Measurements from ENCODE around the gene HMGXB4.

The HMGXB4 gene

DNA sequence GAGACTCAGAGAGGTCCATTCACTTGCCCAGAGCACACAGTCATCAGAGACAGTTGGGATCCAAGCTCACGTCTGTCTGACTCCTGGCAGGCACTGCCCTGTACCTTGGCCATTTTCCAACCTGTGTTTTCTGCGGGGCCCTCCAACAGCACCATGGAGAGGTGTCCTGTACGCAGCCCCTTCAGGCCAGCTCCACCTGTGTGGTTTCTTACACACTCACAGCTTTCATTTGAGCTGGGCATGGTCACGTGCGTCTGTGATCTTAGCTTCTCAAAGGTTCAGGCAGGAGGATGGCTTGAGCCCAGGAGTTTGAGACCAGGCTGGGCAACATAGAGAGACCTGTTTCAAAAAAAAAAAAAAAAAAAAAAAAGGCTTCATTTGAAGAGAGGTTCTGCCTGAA, 66.8 kb downstream of the HMGXB4 start:
- Mint-ChIP-seq H3K36me3 (ENCODE audit: low read depth) (peaks cover 44% of the 10 kb centered on the region), H3K4me3 (no peak overlapping the region), H3K27ac (no peak overlapping the region), H3K9me3 (no peaks in the 10 kb centered on the region), H3K4me1 (no peaks in the 10 kb centered on the region), H3K27me3 (ENCODE audit: low read depth) (no peaks in the 10 kb centered on the region)
- TF ChIP-seq, protein P1, sequence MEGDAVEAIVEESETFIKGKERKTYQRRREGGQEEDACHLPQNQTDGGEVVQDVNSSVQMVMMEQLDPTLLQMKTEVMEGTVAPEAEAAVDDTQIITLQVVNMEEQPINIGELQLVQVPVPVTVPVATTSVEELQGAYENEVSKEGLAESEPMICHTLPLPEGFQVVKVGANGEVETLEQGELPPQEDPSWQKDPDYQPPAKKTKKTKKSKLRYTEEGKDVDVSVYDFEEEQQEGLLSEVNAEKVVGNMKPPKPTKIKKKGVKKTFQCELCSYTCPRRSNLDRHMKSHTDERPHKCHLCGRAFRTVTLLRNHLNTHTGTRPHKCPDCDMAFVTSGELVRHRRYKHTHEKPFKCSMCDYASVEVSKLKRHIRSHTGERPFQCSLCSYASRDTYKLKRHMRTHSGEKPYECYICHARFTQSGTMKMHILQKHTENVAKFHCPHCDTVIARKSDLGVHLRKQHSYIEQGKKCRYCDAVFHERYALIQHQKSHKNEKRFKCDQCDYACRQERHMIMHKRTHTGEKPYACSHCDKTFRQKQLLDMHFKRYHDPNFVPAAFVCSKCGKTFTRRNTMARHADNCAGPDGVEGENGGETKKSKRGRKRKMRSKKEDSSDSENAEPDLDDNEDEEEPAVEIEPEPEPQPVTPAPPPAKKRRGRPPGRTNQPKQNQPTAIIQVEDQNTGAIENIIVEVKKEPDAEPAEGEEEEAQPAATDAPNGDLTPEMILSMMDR (IDR thresholded peaks at IDR 0.05; ENCODE audit: unreplicated experiment in 3 of 3) = no peak

DNA sequence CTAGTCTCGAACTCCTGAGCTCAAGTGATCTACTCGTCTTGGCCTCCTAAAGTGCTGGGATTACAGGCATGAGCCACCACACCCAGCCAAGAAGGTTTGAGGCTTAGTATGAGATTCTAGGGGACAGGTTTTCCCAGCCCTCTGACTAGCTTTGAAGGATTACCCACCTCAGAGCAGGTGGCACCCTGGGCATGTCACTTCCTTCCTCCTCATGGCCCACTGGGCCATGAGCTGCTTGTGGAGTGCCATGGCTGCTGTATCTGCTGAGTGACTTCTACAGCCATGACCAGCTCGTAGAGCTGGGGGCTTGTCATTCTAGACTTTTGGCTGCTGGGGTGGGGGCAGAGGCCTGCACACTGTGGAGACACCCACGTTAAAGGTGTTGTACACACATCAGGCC, 67.5 kb downstream of the HMGXB4 start:
- Mint-ChIP-seq H3K4me3 (no peak overlapping the region), H3K27me3 (ENCODE audit: low read depth) (no peaks in the 10 kb centered on the region), H3K4me1 (no peaks in the 10 kb centered on the region), H3K9me3 (no peaks in the 10 kb centered on the region), H3K27ac (no peak overlapping the region), H3K36me3 (ENCODE audit: low read depth) (peaks cover 49% of the 10 kb centered on the region)
- TF ChIP-seq, protein P1 (IDR thresholded peaks at IDR 0.05; ENCODE audit: unreplicated experiment in 3 of 3) = no peak

DNA sequence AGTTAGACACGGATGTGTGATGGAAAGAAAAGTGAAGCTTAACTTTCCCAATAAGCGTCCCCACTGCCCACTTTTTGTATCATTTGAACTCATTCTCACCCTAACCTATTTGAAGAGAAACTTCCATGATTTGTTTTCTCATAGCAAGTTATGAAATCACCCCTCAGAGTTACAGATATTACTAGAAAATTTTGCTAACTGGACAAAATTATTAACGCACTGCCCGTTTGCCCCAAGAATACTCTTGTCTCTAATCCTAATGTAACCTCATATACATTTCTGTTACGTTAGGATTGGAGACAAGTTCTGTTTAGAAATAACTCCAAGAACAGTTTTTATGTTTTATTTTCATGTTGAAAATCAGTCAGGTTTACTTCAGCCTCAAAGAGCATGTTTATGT, 67.9 kb downstream of the HMGXB4 start:
- TF ChIP-seq, protein P1 (IDR thresholded peaks at IDR 0.05; ENCODE audit: unreplicated experiment in 3 of 3) = no peak
- Mint-ChIP-seq H3K4me1 (no peaks in the 10 kb centered on the region), H3K27ac (no peak overlapping the region), H3K4me3 (no peak overlapping the region), H3K9me3 (no peaks in the 10 kb centered on the region), H3K36me3 (ENCODE audit: low read depth) (peaks cover 50% of the 10 kb centered on the region), H3K27me3 (ENCODE audit: low read depth) (no peaks in the 10 kb centered on the region)

DNA sequence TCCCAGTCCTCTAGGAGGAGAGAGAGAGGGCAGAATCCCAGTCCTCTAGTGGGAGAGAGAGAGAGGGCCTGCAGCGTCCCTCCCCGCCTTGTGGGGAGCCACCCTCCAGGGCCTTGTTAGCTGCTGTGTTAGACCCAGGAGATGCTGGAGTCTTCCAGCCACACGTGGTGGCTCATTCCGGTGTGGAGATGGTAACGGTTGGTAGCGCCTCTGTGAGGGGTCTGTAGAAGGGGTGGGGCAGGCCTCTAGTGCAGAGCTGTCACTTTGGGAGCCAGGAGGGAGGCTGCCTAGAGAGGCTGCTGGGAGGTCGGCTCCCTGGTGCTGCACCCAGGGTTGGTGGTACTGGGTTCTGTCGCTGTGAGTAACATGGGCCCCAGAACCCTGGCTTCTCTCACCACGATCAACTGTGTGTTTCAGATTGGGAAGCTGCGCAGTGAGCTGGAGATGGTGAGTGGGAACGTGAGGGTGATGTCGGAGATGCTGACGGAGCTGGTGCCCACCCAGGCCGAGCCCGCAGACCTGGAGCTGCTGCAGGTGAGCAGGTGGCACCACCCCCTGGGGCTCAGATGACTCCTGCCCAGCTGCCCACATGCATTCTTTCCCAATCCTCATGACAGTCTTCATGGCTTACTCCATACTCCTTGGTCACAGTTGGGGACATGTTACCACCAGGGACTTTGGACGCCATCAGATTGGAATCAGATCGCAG, 69.7 kb downstream of the HMGXB4 start:
- no peak overlapping the region for H3K27ac Mint-ChIP-seq
- no peak overlapping the region for H3K4me3 Mint-ChIP-seq

DNA sequence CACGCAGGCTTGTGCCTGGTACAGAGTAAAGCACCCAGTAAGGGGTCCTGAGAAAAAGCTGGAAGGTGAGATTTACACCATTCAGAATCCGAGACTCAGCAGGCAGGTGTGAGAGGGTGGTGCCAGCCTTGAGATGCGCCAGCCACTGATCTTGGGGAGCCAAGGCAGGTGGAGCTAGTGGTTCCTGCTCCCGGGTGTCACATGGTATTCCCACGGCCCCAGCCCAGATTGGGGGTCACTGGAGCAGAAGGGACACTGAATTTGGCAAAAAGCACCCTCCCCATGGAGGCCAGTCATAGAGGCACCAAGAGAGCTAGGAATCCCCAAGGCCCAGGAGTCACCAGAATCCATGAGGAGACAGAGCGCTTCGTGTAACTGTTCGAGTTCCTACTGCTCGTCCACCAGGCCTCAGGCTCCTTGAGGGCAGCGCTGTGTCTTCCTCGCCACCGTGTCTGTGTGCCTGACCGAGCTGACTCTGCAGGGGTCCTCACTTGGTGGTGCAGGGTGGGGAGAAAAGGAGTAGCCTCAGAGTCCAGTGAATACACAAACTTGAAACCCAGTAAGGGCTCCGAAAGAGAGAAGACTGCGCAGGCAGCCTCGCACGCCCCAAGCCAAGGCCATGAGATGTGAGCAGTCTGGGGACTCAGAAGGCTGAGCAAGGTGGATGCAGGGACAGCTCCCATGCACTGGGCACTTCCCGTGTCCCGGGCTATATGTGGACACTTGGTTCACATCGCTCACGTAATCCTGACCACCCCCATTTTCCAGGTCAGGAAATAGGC, 70.6 kb downstream of the HMGXB4 start:
- no peaks in the 10 kb centered on the region for H3K27me3 Mint-ChIP-seq (ENCODE audit: low read depth)
- H3K4me3 Mint-ChIP-seq = no peak overlapping the region
- H3K9me3 Mint-ChIP-seq = no peaks in the 10 kb centered on the region
- TF ChIP-seq, protein P1 (IDR thresholded peaks at IDR 0.05; ENCODE audit: unreplicated experiment in 3 of 3) = no peak
- no peak overlapping the region for H3K27ac Mint-ChIP-seq
- peaks cover 59% of the 10 kb centered on the region for H3K36me3 Mint-ChIP-seq (ENCODE audit: low read depth)
- no peaks in the 10 kb centered on the region for H3K4me1 Mint-ChIP-seq

More for the DNA sequence above, 69.7 kb downstream of the HMGXB4 start:
- Mint-ChIP-seq H3K27me3 (ENCODE audit: low read depth) (no peaks in the 10 kb centered on the region), H3K4me1 (no peaks in the 10 kb centered on the region), H3K9me3 (no peaks in the 10 kb centered on the region), H3K36me3 (ENCODE audit: low read depth) (peaks cover 56% of the 10 kb centered on the region)
- TF ChIP-seq, protein P1 (IDR thresholded peaks at IDR 0.05; ENCODE audit: unreplicated experiment in 3 of 3) = no peak

All from nephron (organoid).